ENCODE measurements around the gene LRRC74B.
"Not testable (repeated sequence)": the region's sequence is repeated elsewhere in the genome, so short reads cannot be mapped to it uniquely, and the experiment has no call there.

The LRRC74B gene

GRCh38 chr22:21032868-21033688 lies 12.7 kb upstream of the LRRC74B start:
- DNase-seq = no peak

GRCh38 chr22:21033895-21034294 lies 11.9 kb upstream of the LRRC74B start:
- peak; percentile 19 for DNase-seq

DNA sequence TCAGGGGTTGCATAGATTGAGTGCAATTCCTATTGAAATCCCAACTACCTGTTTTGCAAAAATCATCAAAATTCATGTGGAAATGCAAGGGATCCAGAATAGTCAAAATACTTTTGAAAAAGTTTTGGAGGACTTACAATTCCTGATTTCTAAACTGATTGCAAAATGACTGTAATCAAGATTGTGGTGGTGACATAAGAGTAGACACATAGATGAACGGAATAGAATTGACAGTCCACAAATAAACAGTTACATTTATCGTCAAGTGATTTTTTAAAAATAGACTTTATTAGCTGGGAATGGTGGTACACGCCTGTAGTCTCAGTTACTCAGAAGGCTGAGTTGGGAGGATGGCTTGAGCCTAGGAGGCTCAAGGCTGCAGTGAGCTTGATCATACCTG lies 10.8 kb upstream of the LRRC74B start:
- DNase-seq = no peak

GRCh38 chr22:21038405-21038804 lies 7.3 kb upstream of the LRRC74B start:
- no peak for DNase-seq

- not testable (repeated sequence) for DNase-seq
Measured at GRCh38 chr22:21039158-21039557, 6.6 kb upstream of the LRRC74B start.

DNA sequence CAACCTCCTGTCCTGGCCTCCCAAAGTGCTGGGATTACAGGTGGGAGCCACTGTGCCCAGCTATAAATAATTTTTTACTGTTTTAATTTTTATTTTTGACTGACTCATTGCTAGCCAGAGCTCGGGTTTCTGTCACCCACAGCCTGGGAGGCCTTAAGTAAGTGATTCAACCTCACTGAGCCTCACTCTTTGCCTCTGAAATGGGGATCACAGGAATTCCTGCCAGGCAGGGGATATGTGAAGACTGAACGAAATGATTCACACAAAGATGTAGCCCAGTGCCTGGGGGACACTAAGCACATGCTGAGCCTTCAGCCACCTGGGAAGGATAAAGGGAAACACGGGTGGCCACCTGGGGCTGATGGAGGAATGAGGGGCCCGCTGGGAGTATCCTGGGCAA lies 3.8 kb upstream of the LRRC74B start:
- no peak for DNase-seq

DNA sequence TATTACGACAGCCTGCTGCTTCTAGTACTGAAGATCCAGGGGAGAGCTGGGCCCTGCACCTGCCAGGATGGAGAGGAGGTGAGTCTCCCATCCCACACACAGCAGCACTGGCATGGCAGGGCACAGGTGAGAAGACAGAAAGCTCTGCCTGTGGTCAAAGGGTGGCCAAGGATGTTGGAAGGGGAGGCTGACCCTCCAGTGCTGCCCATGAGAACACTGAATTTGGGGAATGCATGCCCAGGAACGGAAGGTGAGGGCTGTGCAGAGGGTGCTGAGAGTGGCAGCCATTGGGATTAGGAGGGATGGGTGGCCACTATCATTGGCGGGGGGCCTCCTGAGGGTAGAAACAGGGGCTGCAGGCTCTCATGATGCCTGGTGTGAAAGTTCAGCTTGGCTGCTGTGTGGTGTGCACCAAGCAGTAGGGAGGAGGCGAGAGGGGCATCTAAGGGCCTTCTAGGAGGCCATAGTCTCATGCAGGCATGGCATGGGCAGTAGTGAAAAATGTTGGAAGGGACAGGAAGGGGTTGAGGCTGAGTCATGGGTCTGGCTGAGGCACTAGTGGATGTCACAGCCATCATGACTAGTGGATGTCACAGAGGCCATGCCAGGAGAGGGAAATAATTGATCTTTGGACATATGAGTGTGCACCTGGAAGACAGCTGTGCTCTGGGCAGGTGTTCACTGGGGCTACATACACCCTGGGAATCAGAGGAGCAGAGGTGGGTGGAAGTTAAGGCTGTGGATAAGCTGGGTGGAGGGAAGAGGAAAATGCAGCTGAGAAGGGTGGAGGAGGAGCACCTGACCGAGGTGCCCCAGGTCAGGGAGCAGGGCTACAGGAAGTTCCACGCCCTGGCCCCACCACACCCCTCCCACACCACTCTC lies 2.5 kb upstream of the LRRC74B start:
- DNase-seq = no peak

- no peak for DNase-seq
Measured at GRCh38 chr22:21043860-21044535, 1.7 kb upstream of the LRRC74B start.

- DNase-seq = no peak
Measured at GRCh38 chr22:21044931-21045584, 688 bp upstream of the LRRC74B start.

DNA sequence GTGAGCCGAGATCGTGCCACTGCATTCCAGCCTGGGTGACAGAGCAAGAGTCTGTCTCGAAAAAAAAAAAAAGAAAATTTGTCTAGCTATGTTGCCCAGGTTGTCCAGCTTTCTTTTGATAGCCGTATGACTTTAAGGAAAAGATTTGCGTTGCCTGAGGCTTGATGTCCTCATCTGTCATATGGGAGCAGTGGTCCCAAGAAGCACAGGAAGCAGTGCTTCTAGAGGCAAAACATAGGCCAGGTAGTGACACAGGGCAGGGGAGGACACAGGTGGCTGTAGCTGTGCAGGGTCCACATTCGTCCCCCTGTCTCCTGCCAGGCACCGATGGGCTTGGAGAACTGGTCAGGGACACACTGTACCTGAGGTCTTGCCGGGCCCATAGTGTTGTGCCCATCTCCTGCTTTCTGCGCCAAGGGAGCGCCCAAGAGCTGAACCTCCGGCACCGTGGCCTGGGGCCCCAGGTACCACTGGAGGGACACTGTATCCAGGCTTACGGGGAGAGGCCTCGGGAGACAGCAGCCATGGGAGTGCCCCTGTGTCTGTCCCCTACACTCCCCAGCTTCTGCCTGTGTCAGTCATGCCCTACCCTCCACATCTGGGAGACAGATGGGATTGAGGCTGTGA lies 1.4 kb downstream of the LRRC74B start:
- DNase-seq = no peak

DNA sequence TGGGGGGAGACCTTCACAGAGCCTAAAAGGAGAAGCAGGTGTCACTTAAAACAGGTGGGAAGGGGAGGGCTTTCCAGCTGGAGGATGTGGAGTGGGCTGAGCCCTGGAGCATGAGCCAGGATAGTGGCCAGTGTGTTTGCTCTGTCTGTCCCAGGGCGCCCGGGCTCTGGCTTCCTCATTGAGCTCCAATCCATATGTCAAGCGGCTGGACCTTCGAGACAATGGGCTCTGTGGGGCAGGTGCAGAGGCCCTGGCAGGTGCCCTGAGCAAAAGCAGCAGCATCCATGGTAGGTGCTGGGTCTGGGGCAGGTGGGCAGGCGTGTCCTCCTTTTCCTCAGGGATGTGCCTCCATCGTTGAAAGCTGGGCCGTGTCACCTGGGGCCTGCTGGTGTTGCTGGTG lies 2.0 kb downstream of the LRRC74B start:
- no peak for DNase-seq

DNA sequence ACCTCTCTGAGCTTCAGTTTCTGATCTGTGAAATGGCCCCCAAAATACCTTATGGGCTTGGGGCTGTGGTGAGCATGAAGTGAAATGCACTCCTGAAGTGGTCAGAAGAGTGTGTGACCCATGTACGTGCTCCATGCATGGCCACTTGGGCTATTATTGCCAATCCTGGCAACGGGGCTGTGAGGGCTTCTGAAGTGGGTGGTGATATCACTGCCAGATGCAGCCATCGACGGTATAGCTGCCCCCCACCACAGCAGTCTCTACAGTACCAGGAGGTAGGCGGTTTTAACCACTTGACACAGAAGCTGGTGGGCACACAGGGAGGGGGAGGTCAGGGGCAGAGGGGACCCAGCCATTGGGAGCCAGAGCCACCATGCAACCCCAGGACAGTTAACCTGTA lies 2.7 kb downstream of the LRRC74B start:
- not testable (repeated sequence) for DNase-seq

DNA sequence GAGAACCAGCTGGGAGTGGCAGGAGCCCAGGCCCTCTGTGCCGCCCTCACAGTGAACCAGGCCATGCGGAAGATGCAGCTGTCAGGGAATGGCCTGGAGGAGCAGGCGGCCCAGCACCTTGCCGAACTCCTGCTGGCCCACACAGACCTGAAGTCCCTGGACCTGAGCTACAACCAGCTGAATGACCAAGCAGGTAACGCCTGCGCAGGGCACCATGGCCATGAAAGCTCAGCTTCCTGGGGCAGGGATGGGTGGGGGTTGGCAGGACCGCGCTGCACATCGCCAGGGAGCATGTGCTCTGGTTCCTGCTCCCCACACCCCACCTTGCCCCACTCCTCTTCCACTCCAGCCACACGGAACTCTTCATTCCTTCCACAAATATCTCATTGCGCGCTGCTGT lies 3.2 kb downstream of the LRRC74B start:
- DNase-seq = not testable (repeated sequence)

DNA sequence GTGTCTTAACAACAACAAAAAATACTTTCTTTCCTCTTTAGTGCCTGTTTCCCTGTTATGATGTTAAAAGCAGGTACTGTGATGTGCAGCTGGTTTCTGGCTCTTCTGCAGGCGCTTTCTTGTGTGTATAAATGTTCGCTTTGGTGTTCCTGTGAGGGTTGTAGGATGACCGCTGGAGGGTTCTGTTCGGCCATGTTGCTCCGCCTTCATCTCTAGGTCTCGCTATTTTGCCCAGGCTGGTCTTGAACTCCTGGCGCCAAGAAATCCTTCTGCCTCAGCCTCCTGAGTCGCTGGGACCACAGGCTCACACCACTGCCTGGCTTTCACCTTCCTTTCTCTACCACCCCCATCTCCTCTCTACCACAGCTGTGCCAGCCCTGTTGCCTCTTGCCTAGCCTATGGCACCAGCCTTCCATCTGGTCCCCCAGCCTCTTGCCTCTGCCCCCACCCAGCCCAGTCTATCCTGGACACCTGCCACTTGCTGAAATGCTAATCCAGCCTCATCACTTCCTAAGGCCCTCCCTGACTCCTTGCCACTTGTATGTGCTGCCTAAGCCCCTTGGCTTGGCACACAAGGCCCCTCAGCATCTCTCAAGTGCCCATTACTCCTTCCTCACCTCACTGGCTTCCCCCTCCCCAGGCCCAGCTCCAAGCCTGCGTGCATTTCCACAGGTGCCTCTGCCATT lies 5.5 kb downstream of the LRRC74B start:
- DNase-seq = no peak

DNA sequence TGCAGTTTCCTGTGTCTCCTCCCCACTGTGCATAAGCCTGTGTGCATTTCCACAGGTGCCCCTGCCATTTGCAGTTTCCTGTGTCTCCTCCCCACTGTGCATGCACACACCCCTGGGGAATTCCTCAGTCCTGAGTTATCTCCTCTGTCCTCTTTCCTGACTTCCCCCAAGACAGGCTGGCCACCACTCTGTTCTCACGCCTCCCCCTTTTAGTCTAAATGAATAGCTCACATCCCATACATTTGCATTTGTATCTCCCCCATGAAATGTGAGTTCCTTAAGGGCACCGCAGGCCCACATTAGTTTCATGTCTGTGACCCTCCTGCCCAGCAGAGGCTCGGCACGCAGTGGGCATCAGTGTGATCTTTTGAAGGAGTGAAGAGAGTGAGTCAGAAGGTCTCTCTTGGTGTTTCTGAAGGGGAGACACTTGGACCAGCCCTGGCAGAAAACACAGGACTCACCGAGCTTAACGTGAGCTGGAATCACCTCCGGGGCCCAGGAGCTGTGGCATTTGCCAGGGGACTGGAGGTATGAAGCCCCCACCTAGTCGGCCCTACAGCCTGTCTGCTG lies 6.2 kb downstream of the LRRC74B start:
- DNase-seq = no peak

GRCh38 chr22:21052715-21053459 lies 7.1 kb downstream of the LRRC74B start:
- no peak for DNase-seq

DNA sequence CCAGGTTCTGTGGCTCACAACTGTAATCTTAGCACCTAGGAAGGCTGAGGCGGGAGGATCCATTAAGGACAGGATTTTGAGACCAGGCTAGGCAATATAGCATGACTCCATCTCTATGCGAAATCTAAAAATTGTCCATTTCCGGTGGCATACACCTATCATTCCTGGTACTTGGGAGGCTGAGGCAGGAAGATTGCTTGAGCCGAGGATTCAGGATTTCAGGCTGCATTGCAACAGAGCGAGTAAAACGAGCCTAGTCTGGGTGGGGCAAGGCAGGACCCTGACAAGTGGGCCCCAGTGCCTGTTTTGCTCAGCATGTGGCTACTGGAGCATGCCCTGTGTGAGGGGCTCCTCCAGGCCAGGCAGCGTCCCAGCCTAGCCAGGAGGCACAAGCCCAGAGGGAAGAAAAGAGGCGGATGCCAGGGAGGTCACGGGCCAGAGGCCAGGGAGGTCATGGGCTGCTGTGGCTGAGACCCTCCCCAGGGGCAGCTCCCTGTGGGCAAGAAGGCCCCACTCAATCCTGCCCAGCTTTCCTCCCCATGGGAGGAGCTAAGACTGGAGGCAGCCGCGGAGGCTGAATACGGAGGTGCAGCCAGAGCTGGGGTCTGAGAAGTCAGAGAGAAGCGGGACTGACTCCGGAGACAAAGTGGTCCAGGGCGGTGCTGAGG lies 8.4 kb downstream of the LRRC74B start:
- DNase-seq = no peak

DNA sequence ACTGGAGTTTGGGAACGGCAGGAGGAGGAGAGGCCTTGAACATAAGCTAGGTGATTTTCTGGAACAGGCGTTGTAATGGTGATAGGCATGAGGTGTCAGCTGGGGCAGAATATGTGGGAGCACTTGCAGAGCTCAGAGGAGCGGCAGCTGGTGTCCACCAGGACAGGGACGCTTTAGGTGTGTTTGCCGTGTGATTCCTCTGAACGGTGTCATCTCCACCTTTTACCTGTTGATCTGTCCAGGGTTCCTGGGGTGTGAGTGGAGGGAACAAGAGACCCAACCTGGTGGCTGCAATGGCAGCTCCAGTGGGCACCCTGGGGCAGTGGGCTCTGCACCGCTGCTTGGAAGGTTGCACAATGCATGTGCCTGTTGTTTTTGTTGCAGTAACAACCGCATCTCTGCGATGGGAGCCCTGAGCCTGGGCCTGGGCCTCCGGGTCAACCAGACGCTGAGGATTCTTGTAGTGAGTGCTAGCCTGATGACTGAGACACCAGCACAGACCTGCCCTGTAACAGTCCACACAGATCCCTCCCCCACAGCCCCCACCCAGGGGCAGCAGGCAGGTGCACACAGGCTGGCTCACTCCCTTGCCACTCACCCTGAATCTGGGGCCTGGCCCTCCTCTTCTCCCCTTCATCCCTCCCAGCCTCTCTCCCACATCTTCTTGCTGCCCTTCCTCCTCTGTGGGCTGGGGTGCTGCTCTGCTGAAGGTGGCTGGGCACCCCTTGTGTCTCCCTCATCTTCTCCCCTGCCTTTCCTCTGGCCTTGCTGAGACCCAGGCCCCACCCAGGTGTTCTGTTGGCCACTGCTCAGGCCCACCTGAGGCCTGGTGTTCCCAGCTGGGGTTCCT lies 9.2 kb downstream of the LRRC74B start:
- DNase-seq = no peak

DNA sequence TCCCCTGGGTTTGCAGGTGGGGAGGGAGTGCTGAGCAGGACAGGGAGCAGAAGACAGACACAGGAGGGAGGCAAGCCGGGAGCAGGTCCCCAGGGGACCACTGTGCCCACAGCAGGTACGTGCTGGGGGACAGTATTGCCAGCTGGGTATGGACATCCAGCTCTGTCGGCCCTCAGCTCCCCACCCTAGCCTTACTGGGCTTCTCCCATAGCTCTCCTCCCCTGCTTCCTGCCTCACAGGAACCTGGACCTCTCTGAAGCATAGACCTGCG lies 9.8 kb downstream of the LRRC74B start:
- DNase-seq = no peak
